Activated naive CD8-positive, alpha-beta T cell treated with anti-CD3 and anti-CD28 coated beads, Interleukin-2, amount 50 U/mL, for 16 hours (primary cell): ENCODE data around the gene ZMYND10.

Experiments
- DNase-seq: peaks from one replicate; pipeline ENCODE4 v3.0.0-alpha.2; 2020; ENCODE audit warnings: low read depth, low spot score

The ZMYND10 gene

GRCh38 chr3:50303013-50303815 lies 42.3 kb downstream of the ZMYND10 start, which contains the start of gene HYAL1:
Gene HYAL1, minus strand, starts transcription at chr3:50303574. Its CDS starts 618 bp downstream, at chr3:50302956.
- DNase-seq, result no peak

- no peak for DNase-seq
Measured at GRCh38 chr3:50302095-50303012, 43.2 kb downstream of the ZMYND10 start.

DNA sequence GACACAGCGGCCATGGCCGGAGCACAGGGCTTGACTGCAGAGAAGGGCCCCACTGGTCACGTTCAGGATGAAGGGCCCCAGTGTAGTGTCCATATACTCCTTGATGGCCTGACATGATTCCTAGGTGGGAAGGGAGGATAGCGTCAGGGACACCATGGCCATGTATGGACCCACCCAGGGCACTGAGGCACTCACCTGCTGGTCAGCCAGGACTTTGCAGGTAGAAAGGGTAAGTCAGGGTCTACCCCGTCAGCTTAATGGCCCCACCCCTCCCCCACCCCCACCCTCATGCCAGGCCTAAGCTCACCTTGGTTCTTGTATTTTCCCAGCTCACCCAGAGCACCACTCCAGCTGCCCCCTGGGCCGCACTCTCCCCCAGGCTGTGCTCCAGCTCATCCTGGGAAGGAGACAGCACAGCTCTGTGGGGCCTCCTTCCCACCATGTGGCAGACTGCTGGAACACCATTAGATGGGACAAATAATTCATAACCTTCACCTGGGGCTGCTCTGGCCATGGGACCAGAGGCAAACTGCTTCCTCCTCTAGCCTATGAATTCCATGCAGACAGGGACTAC lies 44.8 kb downstream of the ZMYND10 start:
- DNase-seq, result no peak

GRCh38 chr3:50299929-50300680 lies 45.4 kb downstream of the ZMYND10 start:
- DNase-seq, result no peak

- DNase-seq, result no peak
Measured at GRCh38 chr3:50299638-50299928, 45.9 kb downstream of the ZMYND10 start.

GRCh38 chr3:50298836-50299637 lies 46.5 kb downstream of the ZMYND10 start, which contains the start of the genes HYAL3 and NAA80:
Gene HYAL3, minus strand, starts transcription at chr3:50299405. Its CDS starts 3,803 bp downstream, at chr3:50295602.
Gene NAA80, minus strand, starts transcription at chr3:50299405. Its CDS starts 1,942 bp downstream, at chr3:50297463.
- DNase-seq, result peak; percentile 99

DNA sequence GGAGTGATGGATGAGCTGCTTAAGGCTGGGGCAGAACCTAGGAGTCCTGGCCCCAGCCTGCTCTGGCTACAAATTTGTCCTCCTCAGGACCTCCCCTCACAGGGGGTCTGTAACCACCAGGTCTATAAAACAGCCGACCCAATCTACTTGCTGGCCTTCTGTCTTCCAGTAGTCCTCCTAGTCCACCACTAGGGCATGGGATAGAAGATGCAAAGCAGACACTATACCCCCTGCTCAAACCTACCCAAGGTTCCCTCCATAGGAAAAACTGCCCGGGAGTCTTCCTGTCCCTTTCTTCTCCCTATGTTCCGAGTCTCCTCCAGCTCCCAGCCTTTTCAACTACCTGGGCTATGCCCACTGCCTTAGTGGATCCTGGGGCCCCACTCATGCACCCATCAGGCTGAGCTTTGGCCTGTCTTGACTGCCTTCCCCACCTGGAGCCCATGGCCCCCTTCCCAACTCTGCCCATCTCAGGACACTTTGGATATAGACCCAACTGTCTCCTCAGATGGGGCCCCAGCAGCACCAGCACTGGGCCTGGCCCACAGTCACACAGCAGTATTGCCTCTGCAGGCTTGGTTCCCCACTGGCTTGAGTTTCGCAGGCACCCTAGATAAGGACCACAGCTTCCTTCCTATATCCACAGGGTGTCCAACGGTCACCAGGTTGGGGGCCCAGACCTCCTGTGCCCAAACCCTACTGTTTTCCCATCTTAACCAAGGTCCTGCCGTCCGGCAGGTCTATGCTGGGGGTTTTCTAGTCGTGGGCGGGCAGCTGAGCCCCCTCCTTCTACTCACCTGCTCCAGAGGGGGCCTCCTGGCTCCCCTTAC lies 47.4 kb downstream of the ZMYND10 start:
- DNase-seq, result no peak

GRCh38 chr3:50297384-50297775 lies 48.2 kb downstream of the ZMYND10 start:
- DNase-seq, result no peak

GRCh38 chr3:50296721-50297383 lies 48.7 kb downstream of the ZMYND10 start:
- no peak for DNase-seq

DNA sequence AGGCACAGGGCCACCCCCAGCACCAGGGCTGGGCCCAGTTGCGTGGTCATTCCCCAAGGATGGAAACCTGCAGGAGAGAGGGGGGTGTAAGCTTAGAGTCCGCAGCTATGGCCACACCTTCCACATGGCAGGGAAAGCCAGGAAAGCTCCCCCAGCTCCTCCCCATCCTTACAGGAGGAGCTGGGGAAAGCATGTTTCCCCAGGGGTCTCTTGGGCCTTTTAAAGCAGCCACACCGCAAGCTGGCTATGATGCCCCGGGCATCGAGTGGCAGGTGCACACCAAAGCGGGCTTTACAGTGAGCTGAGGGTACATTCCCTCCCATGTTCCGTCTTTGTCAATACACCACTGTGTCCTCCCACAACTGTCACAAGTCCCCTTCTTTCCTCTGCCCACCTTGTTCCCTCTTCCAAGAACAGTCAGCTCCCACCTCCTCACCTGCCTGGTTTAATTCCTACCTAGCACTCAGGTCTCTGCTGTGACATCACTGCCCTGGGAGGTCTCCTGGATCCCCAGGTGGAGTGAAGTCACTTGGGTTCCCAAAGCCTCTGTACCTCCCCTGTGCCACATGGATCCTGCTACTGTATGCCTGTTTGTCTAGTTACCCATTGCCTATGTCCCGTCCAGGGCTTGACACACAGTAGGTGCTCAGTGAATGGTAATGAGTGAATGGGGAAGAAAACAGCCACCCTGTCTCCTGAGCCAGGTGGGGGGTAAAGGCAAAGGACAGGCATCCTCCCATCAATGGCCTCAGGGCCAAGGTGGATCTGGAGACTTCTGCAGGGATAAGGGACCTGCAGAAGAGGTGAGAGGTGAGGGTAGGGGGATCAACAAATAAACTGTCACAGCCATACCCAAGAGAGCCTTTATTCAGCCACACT lies 49.7 kb downstream of the ZMYND10 start:
- DNase-seq, result no peak

DNA sequence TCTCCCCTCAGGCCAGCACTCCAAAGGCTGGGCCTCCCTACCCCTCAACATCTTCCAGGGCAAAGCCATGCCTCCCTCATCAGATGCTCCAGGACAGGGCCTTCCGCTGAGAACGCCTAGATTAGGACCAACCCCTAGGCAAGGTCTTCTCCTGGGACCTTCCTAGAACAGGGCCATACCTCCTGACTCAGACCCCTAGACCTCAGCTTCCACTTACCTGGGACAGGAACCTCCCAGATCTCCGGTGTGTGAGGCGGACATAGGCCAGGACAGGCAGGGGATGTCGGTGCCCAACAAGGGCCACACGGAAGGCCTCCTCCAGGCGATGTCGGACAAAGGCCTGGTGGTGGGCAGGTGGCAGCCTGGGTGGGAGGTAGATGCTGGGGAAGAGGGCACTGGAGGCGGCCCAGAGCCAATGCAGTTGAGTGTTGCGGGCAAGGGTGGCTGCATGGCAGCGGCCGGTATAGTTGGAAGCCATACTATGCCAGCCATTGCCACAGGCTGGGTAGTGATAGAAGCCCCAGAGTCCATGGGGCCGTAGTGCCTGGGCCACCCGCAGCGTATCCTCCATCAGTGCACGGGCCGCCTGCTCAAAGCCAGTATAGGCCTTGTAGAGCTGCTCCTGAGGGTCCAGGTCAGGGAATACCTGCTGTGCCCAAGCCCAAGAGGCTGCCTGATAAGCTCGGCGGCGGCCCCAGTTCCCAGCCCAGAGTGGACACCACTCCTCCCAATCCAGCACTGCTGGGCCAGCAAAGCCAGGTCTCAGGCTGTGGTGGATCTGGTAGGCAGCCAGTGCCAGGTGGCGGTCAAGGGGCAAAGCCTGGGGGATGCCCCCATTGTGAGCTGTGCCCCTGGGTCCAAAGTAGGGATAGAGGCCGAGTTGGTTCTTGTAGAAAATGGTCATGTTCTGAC lies 50.8 kb downstream of the ZMYND10 start:
- no peak for DNase-seq

- DNase-seq, result no peak
Measured at GRCh38 chr3:50294089-50294488, 51.4 kb downstream of the ZMYND10 start.

GRCh38 chr3:50293079-50293801 lies 52.3 kb downstream of the ZMYND10 start:
- no peak for DNase-seq

GRCh38 chr3:50292159-50293078 lies 53.1 kb downstream of the ZMYND10 start, which contains the start of gene IFRD2:
Gene IFRD2, minus strand, starts transcription at chr3:50292429. Its CDS starts 155 bp downstream, at chr3:50292274.
- DNase-seq, result peak; percentile 89
